ENCODE data around the gene RNF144A. TPM values are rescaled to one million over a fixed set of nuclear protein-coding genes. Genes with fewer than 3 reads are reported as not detected.

Gene RNF144A
- total and polyA plus RNA-seq, 2 of the 13 experiments (the other 11 are each of a cell fraction or from before 2014, with no cell fraction given) = 13.9 to 16.5 TPM

GRCh38 chr2:6958616-6959235 is 41.5 kb downstream of the RNF144A start:
- Histone ChIP-seq H4K20me1 (ENCODE audit: insufficient read depth, low read length) (no peaks in the 10 kb centered on the region), H3K36me3 (replicated peaks in 1 of 2; ENCODE audit: control insufficient read depth in 1 of 2, insufficient read depth in 2 of 2, low read length in 2 of 2) (no peaks in the 10 kb centered on the region), H3K9ac (ENCODE audit: insufficient read depth, low read depth, low read length) (no peak overlapping the region), H3K27ac (ENCODE audit: extremely low read length, insufficient read depth, low read length) (no peak overlapping the region), H3K4me3 (replicated peaks in 1 of 3; ENCODE audit: insufficient read depth in 1 of 3, low read depth in 2 of 3, low read length in 3 of 3) (no peak overlapping the region), H3K4me2 (ENCODE audit: low read depth, low read length) (no peak overlapping the region), H3K9me3 (ENCODE audit: low read length) (no peaks in the 10 kb centered on the region), H3K4me1 (ENCODE audit: insufficient read depth, low read length) (peaks cover 29% of the 10 kb centered on the region), H2AFZ (ENCODE audit: low read length) (no peak overlapping the region), H3K27me3 (ENCODE audit: control insufficient read depth in 1 of 2, insufficient read depth in 2 of 2, low read length in 2 of 2) (no peaks in the 10 kb centered on the region), H3K79me2 (ENCODE audit: insufficient read depth, low read length) (no peaks in the 10 kb centered on the region)
- BruUV-seq (replicated peaks) = no TSS peak
- in situ Hi-C loops (cut with HindIII; ENCODE audit: extremely low pct_ligation_motif_present, low pct_unique_long_range_greater_than_20kb) (no loop called here), intact Hi-C loops (cut with micrococcal nuclease; ENCODE audit: unreplicated experiment) (loop anchor here (5.0 kb wide), 1 partner anchor 36 kb away; no protein-coding TSS in a partner anchor)
- no peak for DNase-seq (ENCODE audit: low spot score)
- FAIRE-seq = no peak
- ChIA-PET CTCF (ENCODE audit: low intra/inter-chr PET ratio, low total read pairs) (no interaction called here), POLR2A (interaction anchor here (1.0 kb wide), 1 partner anchor 42 kb away, joined by 4 read pairs; no protein-coding TSS in a partner anchor)
- WGBS (ENCODE audit: low lambda C conversion rate) = 95% methylated on average over 10 of the region's 10 CpGs
- no peak for ATAC-seq
- TF ChIP-seq PLRG1 (conservative IDR thresholded peaks at IDR 0.05) = no peak
- TF ChIP-seq ZNF205 (CRISPR knock-in tag; IDR thresholded peaks at IDR 0.05) = no peak
- TF ChIP-seq ATF7 (IDR thresholded peaks at IDR 0.05) = no peak
- no peak for TF ChIP-seq ATF7 (CRISPR knock-in tag; IDR thresholded peaks at IDR 0.05)
- no peak for TF ChIP-seq ZNF660 (CRISPR knock-in tag; IDR thresholded peaks at IDR 0.05; ENCODE audit: borderline replicate concordance, low read depth)
- TF ChIP-seq ZNF350 (CRISPR knock-in tag; IDR thresholded peaks at IDR 0.05; ENCODE audit: borderline replicate concordance, low read depth) = no peak
- TF ChIP-seq ZFP1 (CRISPR knock-in tag; IDR thresholded peaks at IDR 0.05) = no peak
- TF ChIP-seq PRPF4 (IDR thresholded peaks at IDR 0.05; ENCODE audit: low read depth, low read length, poor library complexity, severe bottlenecking) = no peak
- no peak for TF ChIP-seq ZSCAN31 (CRISPR knock-in tag; IDR thresholded peaks at IDR 0.05; ENCODE audit: low read depth)
- no peak for TF ChIP-seq FOXP1 (IDR thresholded peaks at IDR 0.05)
- TF ChIP-seq FOXP1 (CRISPR knock-in tag; IDR thresholded peaks at IDR 0.05) = no peak
- no peak for TF ChIP-seq ZNF180 (CRISPR knock-in tag; IDR thresholded peaks at IDR 0.05; ENCODE audit: borderline replicate concordance, low read depth)
- no peak for TF ChIP-seq ZSCAN30 (CRISPR knock-in tag; IDR thresholded peaks at IDR 0.05)
- TF ChIP-seq RELA (CRISPR knock-in tag; IDR thresholded peaks at IDR 0.05) = no peak
- TF ChIP-seq MEIS2 (CRISPR knock-in tag; IDR thresholded peaks at IDR 0.05) = no peak
- no peak for TF ChIP-seq ZUFSP (CRISPR knock-in tag; IDR thresholded peaks at IDR 0.05; ENCODE audit: borderline replicate concordance)
- TF ChIP-seq ZNF496 (CRISPR knock-in tag; IDR thresholded peaks at IDR 0.05; ENCODE audit: insufficient replicate concordance) = no peak

Measured in HepG2 (cell line).